ENCODE data around the gene MIER2. TPM values are rescaled to one million over a fixed set of nuclear protein-coding genes. Genes with fewer than 3 reads are reported as not detected.

Gene MIER2
- total RNA-seq, 4 donors from 2014 or later = 2.4 to 16.0 (median 9.2) TPM

GRCh38 chr19:288911-289310, 55.7 kb downstream of the MIER2 start:
- TF ChIP-seq, protein P1, sequence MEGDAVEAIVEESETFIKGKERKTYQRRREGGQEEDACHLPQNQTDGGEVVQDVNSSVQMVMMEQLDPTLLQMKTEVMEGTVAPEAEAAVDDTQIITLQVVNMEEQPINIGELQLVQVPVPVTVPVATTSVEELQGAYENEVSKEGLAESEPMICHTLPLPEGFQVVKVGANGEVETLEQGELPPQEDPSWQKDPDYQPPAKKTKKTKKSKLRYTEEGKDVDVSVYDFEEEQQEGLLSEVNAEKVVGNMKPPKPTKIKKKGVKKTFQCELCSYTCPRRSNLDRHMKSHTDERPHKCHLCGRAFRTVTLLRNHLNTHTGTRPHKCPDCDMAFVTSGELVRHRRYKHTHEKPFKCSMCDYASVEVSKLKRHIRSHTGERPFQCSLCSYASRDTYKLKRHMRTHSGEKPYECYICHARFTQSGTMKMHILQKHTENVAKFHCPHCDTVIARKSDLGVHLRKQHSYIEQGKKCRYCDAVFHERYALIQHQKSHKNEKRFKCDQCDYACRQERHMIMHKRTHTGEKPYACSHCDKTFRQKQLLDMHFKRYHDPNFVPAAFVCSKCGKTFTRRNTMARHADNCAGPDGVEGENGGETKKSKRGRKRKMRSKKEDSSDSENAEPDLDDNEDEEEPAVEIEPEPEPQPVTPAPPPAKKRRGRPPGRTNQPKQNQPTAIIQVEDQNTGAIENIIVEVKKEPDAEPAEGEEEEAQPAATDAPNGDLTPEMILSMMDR (IDR thresholded peaks at IDR 0.05; ENCODE audit: low read depth) = no peak

DNA sequence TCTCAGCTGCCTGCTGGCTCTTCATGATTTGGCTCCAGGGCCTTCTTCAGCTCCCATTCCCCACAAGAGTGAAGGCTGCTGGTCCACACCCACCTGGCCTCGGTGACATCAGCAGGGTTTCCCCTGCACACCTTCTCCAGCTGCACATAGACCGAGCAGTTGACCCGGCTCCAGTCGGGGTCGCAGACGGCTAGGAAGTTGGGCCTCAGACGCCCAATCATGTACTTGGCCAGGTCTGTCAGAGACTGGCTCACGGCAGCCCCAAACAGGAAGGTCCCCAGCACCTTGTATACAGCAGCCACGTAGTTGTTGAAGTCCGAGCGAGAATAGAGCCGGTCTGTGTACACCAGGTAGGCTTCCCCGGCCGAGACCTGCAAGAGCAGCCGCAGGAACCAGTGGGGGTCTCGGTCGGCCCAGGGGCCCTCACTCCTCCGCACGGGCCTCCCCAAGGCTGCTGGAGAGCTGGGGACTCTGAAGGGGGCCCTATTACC, 57.2 kb downstream of the MIER2 start:
- TF ChIP-seq, protein P1 (IDR thresholded peaks at IDR 0.05; ENCODE audit: low read depth) = no peak

DNA sequence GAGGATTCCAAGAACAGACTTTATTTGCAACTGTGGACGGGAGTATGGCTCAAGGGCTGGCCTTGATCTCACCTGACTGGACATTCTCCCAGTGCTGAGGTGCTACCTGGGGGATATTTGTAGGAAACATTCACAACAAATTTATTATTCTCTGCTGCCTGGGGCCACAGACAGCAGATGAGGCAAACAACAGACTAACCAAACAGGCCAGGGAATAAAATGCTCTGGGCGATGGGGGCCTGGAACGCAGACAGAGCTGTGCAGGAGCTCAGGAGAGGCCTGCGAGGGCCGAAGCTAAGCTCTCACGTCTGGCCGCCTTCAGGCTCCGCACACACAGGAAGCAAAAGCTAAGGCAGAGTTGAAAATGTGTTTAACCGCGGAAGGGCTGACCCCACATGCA, 61.2 kb downstream of the MIER2 start:
- TF ChIP-seq, protein P1 (IDR thresholded peaks at IDR 0.05; ENCODE audit: low read depth) = no peak

- TF ChIP-seq, protein P1 (IDR thresholded peaks at IDR 0.05; ENCODE audit: low read depth) = no peak
Measured at GRCh38 chr19:282501-282900, 62.1 kb downstream of the MIER2 start.

DNA sequence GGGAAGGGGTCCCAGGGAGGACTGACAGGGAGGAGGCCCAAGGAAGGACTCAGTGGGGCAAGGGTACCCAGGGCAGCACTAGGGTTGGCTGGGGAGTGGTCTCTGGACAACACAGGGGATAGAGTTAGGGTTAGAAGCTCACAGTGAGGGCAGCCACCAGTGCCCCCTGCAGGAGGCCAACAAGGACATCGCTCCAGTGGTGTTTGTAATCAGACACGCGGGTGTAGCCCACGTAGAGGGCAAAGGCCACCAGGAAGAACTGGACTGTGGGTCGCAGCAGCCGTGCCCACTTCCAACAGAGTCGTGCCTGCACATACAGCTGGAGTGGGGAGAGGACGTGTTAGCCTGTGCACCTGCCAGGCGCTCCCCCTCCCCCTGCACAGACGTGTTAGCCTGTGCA, 62.6 kb downstream of the MIER2 start:
- TF ChIP-seq, protein P1 (IDR thresholded peaks at IDR 0.05; ENCODE audit: low read depth) = no peak

- TF ChIP-seq, protein P1 (IDR thresholded peaks at IDR 0.05; ENCODE audit: low read depth) = no peak
Measured at GRCh38 chr19:281156-281853, 63.3 kb downstream of the MIER2 start.

GRCh38 chr19:280541-281009, 64.0 kb downstream of the MIER2 start:
- TF ChIP-seq, protein P1 (IDR thresholded peaks at IDR 0.05; ENCODE audit: low read depth) = no peak

All from subcutaneous adipose tissue (tissue), 4 donors.